Kidney (tissue), 14 donors: ENCODE results near the gene RHEB. TPM values are rescaled to one million over a fixed set of nuclear protein-coding genes. Genes with fewer than 3 reads are reported as not detected.

Source experiments
- DNase-seq, 5 donors: peaks; one replicate each; pipeline ENCODE4 v3.0.0-alpha.2; 2013 to 2020
- FAIRE-seq: peaks from 2 replicates; lab custom pipeline; 2012; peaks lifted over from hg19 to GRCh38; lab: Jason Lieb, UNC
- H3K27ac ChIP-seq, 2 donors: one replicate each; pipeline ENCODE4 v1.7.0; 2013; ENCODE audit warnings: low read depth in 2 of 2, low read length in 2 of 2, inconsistent platforms in 1 of 2
- H3K27me3 ChIP-seq: one replicate; pipeline ENCODE4 v1.7.1; 2013; ENCODE audit warnings: low read length, inconsistent platforms; ENCODE audit not compliant: control insufficient read depth, insufficient read depth
- H3K36me3 ChIP-seq, 3 donors: one replicate each; pipeline versions ENCODE4 v1.7.0 to v1.7.1; 2013; ENCODE audit warnings: low read length in 3 of 3, control low read depth in 1 of 3, inconsistent platforms in 1 of 3; ENCODE audit not compliant: insufficient read depth in 3 of 3, control insufficient read depth in 2 of 3
- H3K4me1 ChIP-seq, 3 donors: one replicate each; pipeline versions ENCODE4 v1.7.0 to v1.7.1; 2013; ENCODE audit warnings: low read length in 3 of 3, inconsistent platforms in 1 of 3, low read depth in 1 of 3; ENCODE audit not compliant: control insufficient read depth in 2 of 3, insufficient read depth in 2 of 3
- H3K4me3 ChIP-seq, 3 donors: one replicate each; pipeline versions ENCODE4 v1.7.0 to v1.8.1; 2013; ENCODE audit warnings: low read length in 3 of 3, control low read depth in 1 of 3, inconsistent platforms in 1 of 3
- H3K9ac ChIP-seq, 3 donors: one replicate each; pipeline versions ENCODE4 v1.7.0 to v1.7.1; 2013; ENCODE audit warnings: low read length in 3 of 3, control low read depth in 1 of 3, inconsistent platforms in 1 of 3
- H3K9me3 ChIP-seq, 3 donors: one replicate each; pipeline versions ENCODE4 v1.7.0 to v1.7.1; 2013; ENCODE audit warnings: low read length in 3 of 3, control low read depth in 1 of 3, inconsistent platforms in 1 of 3; ENCODE audit not compliant: control insufficient read depth in 2 of 3, insufficient read depth in 1 of 3
- CTCF ChIP-seq: IDR thresholded peaks from 3 replicates; pipeline ENCODE4 v1.5.1; 2012; ENCODE audit warnings: mild to moderate bottlenecking, moderate library complexity, borderline replicate concordance; ENCODE audit not compliant: insufficient read depth; ENCODE audit errors: extremely low read depth
- intact Hi-C: fragments of 100-400 bp; cut with DNase I; formaldehyde crosslinking; loops from one replicate; pipeline ENCODE4 v1.11.1; 2022
- polyA plus RNA-seq: library from polyadenylated mRNA; stranded (reverse); fragments of 350-450 nt; fragmentation: Illumina TruSeq; extraction: RNeasy Lipid Tissue Mini Kit (QIAGEN cat#74804); gene quantifications from one replicate; pipeline ENCODE4 v1.2.3, GENCODE V29; 2014; ENCODE audit warnings: low read depth, low replicate concordance; ENCODE audit not compliant: insufficient read depth
- total RNA-seq: library from RNA; stranded (reverse); fragmentation: NEBNext Ultra II Directional; extraction: Animal tissue kit (Norgen Biotek cat#: 25700); gene quantifications from one replicate; pipeline ENCODE4 v1.2.1, GENCODE V29; 2021
- donor health status: control.
- donor health status: control.
- donor health status: control.
- donor health status: control.
- donor health status: control.
- donor health status: DM: yes; HTN: yes; CAD: no.
- donor health status: Normal renal cell carcinoma (clear cell type).

Gene RHEB
- total and polyA plus RNA-seq, 2 donors from 2014 or later: 92.7 to 123 TPM

GRCh38 chr7:151433721-151434400 is 85.8 kb downstream of the RHEB start:
- no peak for FAIRE-seq
- H3K9ac ChIP-seq: no peak overlapping the region
- peak in 1 of 5 donors; percentile 39 for DNase-seq
- H3K27ac ChIP-seq: no peak overlapping the region
- intact Hi-C loops: no loop called here
- H3K36me3 ChIP-seq: no peaks in the 10 kb centered on the region
- H3K9me3 ChIP-seq: no peaks in the 10 kb centered on the region
- peaks cover 0 to 8% (median 6%) of the 10 kb centered on the region in 3 donors for H3K4me1 ChIP-seq
- no peaks in the 10 kb centered on the region for H3K27me3 ChIP-seq
- TF ChIP-seq CTCF: no peak
- no peak overlapping the region for H3K4me3 ChIP-seq

- no peak for TF ChIP-seq CTCF
- no peaks in the 10 kb centered on the region for H3K27me3 ChIP-seq
- intact Hi-C loops: no loop called here
- H3K4me1 ChIP-seq: peaks cover 0 to 8% (median 6%) of the 10 kb centered on the region in 3 donors
- no peak overlapping the region for H3K9ac ChIP-seq
- FAIRE-seq: no peak
- H3K4me3 ChIP-seq: no peak overlapping the region
- no peaks in the 10 kb centered on the region for H3K9me3 ChIP-seq
- no peaks in the 10 kb centered on the region for H3K36me3 ChIP-seq
- DNase-seq: peak in 2 of 5 donors; percentile 40 to 55
- no peak overlapping the region for H3K27ac ChIP-seq
Measured at GRCh38 chr7:151432658-151433521, 86.8 kb downstream of the RHEB start.

GRCh38 chr7:151431768-151432311 is 87.9 kb downstream of the RHEB start:
- Histone ChIP-seq H3K27me3 (no peaks in the 10 kb centered on the region), H3K9me3 (no peaks in the 10 kb centered on the region), H3K36me3 (no peaks in the 10 kb centered on the region), H3K4me3 (no peak overlapping the region), H3K9ac (no peak overlapping the region), H3K4me1 (peaks cover 0 to 8% (median 8%) of the 10 kb centered on the region in 3 donors), H3K27ac (no peak overlapping the region)
- no peak for TF ChIP-seq CTCF
- FAIRE-seq (no peak), DNase-seq (no peak)
- intact Hi-C loops: no loop called here
